NB4 (cell line): ENCODE measurements around the gene MED29.

Source experiments
- CTCF ChIP-seq: IDR thresholded peaks from one replicate; pipeline ENCODE4 v1.5.1; 2012; ENCODE audit warnings: low read depth, low read length
- MAX ChIP-seq: IDR thresholded peaks from 2 replicates; pipeline ENCODE4 v1.6.1; 2011; ENCODE audit warnings: low read depth, low read length
- MYC ChIP-seq: IDR thresholded peaks from 2 replicates; pipeline ENCODE4 v1.6.1; 2011; ENCODE audit warnings: low read depth, low read length
- POLR2A ChIP-seq: IDR thresholded peaks from 2 replicates; pipeline ENCODE4 v1.6.1; 2011; ENCODE audit warnings: mild to moderate bottlenecking; ENCODE audit not compliant: insufficient read length; ENCODE audit errors: extremely low read depth

GRCh38 chr19:39427707-39428106 lies 36.5 kb downstream of the MED29 start:
- TF ChIP-seq CTCF (no peak), POLR2A (no peak), MAX (no peak), MYC (no peak)
